HG03025 (cell line): ENCODE measurements around the gene EIF5A.

Source experiments
- ATAC-seq: cut with Tn5 transposase; IDR thresholded peaks from one replicate; pipeline ENCODE4 v1.9.1; 2021; ENCODE audit warnings: mild to moderate bottlenecking, moderate library complexity; ENCODE audit not compliant: unreplicated experiment, low FRiP score

EIF5A gene

DNA sequence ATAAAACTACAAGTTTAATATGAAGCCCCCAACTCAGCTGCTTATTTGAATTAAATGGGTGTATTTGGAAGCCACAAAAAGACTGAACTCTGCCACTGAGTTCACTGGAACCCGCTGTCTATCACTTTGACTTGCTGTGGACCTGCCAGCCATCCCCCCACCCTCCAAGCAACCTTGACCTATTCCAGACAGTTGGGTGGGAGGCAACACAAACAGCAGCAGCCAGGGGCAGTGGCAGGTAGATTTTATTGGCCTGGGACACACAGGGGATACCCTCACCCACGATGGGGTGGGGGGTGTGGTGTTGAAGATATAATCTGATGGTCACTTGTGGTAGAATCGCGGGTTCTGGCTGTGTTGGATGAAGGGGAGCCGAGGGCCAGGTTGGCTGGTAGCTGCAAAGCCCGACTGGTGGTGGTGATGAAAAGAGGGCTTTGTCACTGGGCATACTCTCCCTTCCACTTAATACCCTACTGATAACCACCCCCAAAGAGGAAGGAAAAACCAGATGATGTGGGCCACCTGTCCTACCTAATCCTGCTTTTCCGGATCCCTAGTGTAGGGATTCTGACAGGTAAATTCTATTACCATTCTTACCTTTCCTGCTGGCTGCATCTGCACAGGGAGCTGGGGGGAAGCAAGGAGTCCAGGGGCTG is 5.1 kb downstream of the EIF5A start:
- ATAC-seq: no peak

DNA sequence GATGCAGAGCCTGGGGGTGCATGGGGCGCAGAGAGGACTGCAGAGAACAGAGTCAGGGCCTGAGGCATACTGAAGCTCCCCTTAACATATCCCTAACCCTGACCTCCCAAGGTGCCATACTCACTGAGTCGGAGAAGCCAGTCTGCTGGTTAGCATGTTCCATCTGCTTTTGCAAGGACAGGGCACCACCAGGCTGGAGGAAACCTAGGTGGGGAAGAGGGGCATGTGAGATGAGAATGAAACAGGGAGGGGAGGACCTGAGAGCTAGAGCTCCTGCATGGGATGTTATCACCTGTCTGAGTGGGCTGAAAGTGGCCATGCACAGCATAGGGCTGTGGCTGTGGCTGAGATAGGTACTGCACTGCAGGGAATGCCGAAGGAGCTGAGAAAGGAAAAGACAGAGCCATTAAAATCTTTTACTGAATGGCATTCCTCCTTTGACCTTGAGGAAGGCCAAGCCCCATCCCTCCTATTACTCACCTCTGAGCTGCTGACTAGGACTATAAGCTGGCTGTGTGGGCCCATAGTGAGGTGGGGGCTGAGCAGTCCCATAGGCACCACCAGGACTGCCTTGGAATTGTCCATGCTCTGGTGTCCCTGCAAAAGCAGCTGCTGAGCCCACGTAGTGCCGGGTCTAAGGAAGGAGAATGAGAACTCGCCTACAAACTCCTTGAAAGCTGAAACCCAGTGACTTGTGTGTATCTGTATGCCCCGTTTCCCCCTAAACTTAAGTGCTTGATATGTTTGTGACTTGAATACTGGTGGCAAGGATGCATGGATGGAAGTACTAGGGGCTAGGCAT is 5.9 kb downstream of the EIF5A start:
- ATAC-seq: no peak

DNA sequence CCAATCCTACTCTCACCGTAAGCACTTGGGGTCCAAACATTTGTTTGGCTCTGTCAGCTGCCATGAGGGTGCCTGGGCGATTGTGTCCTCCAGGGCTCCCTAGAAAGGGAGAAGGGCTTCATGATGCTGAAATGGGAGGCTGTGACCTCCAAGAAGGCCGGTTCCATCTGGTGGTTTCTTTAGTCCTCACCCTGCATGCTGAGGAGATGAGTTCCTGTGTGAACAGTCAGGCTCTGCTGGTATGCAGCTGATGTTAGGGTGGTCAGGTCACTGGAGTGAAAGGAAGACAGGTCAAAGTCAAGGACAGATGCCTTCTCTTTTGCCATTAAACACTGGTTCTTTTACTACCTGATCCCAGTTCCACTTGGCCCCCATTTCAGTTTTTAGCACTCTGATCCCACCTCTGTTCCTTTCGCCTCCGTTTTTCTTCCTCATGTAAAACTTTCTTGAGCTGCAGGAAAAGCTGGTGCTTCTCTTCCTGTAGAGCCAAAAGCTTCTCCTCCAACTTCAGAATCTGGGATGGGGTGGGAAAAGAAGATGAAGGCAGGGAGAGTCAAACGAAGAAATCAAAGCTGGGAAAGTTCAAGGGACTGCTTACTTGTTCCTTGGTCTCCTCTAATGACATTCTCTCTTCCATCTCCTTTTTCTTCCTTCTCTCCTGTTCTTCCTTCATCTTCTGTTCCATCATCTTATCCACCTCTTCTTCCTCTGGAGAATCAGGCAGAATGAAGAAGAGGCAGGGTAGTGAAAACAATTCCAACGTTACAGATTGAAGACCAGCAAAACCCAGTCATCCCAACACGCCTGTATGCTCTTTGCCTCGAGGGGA is 6.7 kb downstream of the EIF5A start:
- ATAC-seq: no peak

DNA sequence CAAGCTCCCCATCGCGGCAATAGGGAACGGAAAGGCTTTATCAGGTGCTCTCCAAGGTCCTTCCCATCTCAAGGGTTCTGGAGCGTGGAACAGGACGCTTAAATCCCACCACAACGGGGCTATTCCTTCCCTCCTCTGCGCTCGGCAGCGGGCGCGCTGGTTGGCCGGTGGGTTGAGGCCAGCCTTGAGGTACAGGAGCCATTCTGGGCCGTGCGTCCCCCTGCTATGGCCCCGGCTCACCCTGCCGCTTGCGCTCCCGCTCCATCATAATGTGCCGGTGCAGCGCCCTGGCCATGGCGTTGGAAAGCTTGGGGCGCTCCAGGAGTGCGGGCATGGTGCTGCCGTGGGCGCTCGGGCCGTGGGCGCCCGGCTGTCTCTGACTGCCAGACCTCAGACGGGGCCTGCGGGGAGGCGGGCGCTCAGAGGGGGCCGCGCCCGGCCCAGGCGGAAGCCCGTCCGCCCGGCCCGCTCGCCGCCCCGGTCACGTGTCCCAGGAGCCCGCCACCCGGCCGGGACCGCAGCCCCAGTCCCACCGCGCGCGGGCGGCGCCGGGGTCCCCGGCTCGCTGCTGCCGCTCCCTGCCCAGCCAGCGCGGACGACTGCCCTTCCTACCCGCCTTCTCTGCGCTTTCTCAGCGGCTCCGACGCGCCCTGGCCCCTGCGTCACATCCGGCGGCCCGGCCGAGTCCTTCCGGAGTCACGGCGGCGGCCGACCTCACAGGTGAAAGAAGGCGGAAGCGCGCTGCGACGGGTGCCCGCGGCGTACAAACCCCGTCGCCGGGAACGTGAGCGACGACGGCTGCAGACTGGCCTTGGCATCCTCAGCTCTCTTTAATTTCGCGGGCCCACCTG is 7.5 kb downstream of the EIF5A start, which contains the start of gene GPS2:
Gene GPS2 (minus strand): TSS at position 642 of the 851 bp plus-strand sequence. CDS start 308 bp downstream, at position 334.
- peak; percentile 47 for ATAC-seq

DNA sequence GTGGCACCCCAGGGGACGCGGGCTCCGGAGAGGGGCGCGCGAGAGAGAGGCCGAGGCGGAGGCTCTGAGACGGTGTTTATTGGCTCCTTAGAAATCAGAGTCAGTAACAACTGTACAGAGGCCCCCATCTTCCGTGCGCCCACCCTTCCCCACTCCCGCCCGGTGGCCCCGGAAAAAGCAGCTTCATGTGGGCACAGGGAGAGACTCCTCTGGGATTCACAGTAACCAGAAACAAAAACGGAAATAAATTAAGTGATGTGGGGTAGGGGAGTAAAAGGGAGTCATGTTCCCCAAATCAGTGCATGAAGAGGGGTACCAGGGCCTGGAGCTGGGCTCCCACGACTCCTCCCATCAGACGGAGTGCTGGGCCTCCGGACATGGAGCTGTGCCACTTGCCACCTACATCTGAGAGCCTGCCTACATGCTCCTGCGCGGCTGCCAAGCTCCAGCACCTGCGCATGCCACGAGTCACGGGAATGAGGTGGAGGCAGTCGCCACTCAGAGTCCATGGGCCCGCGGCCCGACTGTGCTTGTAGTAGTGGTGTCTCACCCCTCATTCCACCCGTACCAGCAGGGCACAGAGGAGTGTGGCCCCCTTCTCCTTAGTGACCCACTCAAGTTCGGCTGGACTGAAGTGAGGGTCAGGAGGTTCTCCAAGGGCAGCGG is 8.3 kb downstream of the EIF5A start:
- peak; percentile 12 for ATAC-seq

DNA sequence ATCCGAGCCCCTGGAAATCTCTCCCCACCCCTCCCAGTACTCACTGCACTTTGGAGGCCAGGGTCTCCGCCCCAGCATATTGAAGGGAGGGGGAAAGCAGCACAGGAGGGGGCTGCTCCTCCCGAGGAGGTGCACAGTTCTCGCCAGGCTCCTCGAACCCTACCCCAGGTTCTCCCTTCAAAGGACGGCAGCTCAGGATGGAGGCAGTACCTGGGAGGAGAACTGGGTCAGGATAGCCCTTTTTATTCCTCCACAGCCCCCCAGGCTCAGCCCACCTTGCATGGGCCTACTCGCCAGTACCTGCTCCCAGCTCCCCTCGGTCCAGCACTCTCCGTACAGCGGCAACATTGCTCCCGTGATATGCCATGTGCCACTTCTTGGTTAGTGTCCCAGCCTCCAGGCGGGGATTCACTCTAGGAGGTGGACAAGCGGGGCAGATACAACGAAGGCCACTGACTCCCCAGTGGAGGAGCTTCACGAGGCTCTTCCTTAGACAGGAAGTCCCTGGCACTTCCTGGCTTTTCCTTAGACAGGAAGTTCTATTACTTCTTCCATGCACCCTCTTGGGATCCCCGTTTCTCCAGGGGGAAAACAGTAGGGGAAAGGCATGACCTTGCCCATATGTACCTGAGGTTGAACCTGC is 9.9 kb downstream of the EIF5A start:
- no peak for ATAC-seq

DNA sequence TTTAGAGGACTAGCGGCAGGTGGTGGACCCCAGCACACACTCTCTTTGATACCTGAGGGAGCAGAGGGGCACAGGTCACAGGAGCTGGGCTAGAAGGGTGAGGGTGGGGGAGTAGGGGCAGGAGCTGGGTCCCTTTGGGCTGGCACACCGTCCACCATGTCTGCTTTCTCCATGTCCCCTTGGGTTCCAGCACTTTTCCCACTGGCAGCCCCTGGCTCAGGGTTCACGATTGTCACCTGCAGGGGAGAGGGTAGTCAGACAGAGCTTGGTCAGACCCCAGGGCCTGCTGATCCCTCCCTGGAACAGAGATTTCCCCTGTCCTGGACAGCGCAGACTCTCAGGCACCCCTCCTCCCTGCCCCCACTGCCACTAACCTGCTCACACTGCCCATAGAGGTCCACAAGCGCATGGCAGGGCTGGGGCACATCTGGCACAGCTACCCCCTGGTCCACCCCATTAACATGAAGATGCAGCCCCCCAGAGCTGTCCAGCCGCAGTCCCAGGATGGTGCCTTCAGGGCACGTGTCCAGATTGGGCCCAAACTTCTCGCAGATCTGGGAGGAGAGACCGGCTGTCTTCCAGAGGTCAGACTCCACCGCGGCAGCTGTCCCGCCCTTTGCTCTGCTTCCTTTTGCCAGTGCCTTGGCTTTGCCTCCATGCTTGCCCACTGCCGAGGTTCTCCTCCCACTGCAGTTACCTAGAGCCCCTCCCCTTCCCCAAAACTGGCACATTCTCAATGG is 10.9 kb downstream of the EIF5A start:
- no peak for ATAC-seq

DNA sequence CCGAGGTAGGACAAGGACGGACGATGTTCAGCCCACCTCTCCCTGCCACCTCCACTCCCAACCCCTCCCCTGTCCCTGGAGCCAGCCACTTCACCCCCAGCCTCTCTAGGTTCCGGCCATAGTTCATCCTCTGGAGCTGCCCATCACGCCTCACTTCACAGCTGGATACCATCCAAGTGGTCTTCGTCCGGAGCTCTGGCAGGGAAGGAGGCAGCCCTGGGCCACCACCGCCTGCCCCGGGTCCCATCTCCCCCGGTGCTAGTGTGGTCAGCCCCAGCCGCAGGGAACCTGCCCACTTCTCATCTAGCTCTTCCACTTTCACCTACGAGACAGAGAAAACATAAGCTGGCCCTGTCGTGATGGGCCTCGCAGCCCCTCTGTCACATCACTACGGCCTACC is 14.0 kb downstream of the EIF5A start:
- ATAC-seq: no peak

DNA sequence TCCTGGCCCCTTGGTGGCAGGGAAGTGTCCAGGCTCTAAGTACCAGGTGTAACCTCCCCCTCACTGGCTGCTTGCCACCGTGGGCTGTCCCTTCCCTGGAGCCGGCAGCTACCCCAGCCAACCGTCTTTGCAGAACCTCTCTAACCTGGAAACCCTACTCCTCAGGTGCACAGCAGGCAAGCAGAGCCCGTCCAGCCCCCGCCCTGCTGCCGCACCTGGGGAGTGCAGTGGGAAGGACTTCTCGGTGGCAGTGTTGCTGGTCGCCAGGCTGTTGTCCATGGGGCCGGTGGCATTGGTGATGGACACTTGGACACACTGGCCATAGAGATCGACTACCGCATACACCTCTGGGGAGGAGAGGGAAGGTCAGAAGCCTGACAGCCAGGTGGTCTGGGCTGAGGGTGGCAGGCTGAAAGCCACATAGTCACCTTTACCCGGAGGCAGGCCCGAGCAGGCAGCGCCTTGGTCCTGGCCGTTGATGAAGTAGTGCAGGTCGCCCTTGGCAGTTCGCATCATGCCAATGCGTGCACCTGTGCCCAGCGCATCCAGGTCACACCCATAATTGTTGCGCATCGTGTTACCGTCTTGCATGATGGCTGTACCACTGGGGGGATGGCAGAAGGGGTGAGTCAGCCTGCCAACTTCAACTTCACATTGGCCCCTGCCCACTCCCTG is 15.2 kb downstream of the EIF5A start:
- ATAC-seq: no peak

DNA sequence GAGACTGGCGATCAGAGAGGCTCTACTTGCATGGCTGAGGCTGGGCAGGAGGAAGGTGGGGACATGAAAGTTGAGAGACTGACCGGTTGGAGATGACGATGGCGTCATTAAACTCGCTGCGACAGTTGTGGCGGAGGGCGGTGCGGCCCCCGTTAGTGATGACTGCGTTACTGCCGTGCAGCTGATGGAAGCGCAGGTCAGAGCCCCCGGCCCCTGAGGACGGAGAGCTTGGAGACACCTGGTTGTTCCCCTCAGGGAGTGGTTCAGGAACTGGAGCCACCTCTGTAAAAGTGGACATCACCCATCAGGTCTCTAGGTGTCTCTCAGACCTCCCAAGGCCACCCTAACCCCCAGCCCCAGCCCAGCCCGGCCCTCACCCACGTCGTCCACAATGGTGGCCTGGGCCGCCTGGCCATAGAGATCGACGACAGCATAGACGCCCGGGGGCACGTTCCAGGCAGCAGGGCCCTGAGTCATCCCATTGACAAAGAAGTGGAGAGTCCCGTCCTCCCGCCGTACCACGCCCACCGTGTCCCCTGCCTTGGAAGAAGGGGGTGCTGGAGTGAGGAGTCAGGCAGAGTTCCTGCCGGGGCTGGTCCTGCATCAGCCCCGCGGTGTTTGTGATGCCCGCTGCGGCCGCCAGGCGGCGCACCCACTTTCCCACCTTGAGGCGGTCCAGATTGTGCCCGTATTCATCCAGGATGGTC is 16.5 kb downstream of the EIF5A start:
- ATAC-seq: no peak

DNA sequence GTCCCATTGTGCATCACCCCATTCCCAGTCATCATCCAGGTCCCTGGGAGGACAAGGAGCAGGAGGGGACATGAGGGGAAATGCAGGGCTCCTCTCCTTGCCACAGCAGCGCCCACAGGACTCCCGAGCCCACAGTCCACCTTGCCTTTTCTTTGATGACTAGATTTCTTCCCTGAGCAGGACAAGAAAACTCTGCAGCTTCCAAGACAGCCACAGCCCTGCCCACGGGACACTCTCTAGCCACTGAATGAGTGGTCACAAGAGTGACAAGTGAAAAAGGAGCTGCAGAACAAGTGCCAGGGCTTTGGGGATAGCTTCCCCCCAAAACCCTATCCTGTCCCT is 17.0 kb downstream of the EIF5A start:
- ATAC-seq: no peak

DNA sequence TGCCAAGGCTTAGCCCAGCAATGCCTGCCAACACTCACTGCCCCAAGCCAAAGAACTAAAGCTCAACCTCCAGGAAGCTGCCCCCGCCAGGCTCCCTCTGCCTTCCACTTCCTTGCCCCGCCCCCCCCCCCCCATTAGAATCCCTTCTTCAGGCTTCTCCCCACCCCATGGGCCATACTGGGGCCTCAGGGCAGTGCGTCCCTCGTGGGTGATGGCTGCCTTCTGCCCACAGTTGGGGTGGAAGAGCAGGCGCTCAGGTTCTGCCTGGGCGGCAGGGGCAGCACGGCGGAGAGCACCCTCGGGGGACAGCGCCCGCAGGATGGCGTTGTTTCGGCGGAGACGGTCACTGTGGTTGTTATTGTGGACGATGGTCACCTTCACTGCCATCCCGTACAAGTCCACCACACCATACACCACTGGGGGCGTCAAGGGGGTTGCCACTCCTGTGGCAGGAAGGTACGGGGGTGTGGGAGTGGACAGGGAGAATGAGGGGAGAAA is 17.7 kb downstream of the EIF5A start:
- ATAC-seq: no peak

DNA sequence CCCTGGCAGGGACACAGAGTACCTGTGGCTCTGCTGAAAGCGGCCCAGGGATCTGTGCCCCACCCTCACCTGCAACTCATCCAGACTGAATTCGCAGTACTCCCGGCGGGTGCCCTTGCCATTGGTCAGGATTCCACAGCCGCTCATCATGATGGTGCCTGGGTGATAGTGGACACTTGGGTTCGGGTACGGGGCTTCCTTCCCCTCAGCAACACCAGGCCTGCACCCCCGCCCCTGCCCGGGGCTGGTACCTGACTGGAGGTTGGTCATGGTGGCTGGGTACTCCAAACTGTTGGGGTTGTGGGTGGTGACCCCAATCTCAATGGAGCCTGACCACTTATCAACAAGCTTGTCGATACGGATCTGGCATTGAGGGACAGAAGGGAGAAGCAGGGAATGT is 18.8 kb downstream of the EIF5A start:
- ATAC-seq: no peak

DNA sequence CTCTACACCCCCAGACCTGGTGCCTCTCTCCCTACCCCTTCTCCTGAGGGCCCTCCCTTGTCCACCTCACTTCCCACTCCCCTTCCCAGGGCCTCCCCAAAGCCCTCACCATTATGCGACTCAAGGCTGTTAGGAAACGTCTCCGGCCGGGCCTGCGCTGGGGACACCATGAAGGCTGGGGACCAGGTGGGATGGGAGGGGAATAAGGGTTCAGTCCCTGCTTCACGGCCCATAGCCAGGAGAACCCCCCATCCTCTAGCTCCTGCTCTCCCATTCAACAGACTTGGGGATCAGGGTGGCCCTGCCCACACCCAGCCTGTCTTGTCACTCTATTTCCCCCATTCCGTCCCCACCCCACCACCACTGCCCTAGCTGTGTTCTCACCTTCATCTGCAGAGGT is 19.6 kb downstream of the EIF5A start:
- no peak for ATAC-seq

DNA sequence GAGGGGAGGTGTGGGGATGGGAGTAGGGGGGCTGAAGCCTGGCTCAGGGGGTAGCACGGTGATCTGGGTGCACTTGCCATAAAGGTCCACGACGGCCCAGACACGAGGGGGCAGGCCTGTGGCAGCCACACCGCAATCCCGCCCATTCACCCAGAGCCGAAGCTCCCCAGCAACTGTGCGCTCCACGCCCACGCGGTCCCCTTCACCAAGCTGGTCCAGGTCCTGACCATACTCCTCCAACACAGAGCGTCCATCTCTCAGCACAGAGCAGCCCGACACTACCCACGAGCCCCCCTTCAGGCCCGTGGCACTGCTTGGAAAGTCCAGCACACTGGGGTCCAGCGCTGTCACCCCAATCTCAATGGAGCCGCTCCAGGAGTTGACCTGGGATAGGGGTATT is 20.1 kb downstream of the EIF5A start:
- no peak for ATAC-seq

DNA sequence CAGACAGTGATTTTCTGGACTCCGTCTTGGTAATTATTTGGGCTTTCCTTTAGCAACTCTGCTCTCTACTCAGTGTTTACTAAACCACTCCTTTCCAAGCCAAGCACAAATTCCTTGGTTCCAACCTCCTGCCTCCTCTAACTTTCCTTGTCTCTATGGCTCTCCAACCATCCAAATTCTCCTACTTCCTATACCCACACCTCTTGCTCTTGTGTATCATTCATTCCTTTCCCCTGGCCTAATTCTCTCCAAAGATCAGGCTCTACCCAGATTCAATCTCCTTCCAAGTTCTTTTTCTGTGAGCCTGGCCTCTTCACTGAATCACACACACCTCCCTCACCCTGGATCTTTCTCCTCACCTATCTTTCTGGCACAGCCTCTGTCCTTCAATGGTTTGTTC is 20.6 kb downstream of the EIF5A start:
- no peak for ATAC-seq

DNA sequence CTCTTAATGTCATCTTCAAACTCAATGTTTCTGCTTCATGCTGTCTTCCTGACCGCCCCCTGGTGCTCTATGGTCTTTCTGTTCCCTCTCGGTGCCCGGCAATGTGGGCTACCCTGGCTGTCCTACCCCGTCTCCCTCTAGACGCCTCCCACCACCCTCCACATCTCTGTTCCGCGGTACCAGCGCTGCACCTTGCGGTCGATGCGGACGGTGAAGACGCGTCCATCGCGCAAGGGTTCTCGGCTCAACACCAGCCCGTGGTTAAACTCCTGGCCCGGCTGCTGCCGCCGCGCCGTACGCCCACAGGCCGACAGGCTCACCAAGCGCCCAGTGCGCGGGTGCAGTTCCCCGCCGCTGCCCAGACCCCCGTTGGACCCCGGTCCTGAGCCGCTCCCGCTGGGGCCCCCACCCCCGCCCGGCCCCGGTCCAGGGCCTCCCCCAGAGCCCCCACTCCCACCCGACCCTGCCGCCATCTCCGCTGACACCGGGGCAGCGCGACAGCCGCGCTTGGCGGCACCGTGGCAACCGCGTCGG is 21.5 kb downstream of the EIF5A start, which contains the start of gene NEURL4:
Gene NEURL4 (minus strand): TSS at position 496 of the 534 bp plus-strand sequence. CDS start 23 bp downstream, at position 473.
- peak; percentile 4 for ATAC-seq
